ENCODE results near the gene SELL.
"Not testable (repeated sequence)": the region's sequence is repeated elsewhere in the genome, so short reads cannot be mapped to it uniquely, and the experiment has no call there.

DNA sequence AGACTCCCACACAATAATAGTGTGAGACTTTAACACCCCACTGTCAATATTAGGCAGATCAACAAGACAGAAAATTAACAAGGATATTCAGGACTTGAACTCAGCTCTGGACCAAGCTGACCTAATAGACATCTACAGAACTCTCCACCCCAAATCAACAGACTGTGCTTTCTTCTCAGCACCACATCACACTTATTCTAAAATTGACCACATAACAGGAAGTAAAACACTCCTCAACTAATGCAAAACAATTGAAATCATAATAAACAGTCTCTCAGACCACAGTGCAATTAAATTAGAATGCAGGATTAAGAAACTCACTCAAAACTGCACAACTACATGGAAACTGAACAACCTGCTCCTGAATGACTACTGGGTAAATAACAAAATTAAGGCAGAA, 52.6 kb downstream of the SELL start:
- TF ChIP-seq, protein P1, sequence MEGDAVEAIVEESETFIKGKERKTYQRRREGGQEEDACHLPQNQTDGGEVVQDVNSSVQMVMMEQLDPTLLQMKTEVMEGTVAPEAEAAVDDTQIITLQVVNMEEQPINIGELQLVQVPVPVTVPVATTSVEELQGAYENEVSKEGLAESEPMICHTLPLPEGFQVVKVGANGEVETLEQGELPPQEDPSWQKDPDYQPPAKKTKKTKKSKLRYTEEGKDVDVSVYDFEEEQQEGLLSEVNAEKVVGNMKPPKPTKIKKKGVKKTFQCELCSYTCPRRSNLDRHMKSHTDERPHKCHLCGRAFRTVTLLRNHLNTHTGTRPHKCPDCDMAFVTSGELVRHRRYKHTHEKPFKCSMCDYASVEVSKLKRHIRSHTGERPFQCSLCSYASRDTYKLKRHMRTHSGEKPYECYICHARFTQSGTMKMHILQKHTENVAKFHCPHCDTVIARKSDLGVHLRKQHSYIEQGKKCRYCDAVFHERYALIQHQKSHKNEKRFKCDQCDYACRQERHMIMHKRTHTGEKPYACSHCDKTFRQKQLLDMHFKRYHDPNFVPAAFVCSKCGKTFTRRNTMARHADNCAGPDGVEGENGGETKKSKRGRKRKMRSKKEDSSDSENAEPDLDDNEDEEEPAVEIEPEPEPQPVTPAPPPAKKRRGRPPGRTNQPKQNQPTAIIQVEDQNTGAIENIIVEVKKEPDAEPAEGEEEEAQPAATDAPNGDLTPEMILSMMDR (IDR thresholded peaks at IDR 0.05) = not testable (repeated sequence)
- not testable (repeated sequence) for TF ChIP-seq POLR2A, POLR2AphosphoS5 (IDR thresholded peaks at IDR 0.05)
